Measurements from ENCODE around the gene OR10A2. TPM values are rescaled to one million over a fixed set of nuclear protein-coding genes. Genes with fewer than 3 reads are reported as not detected.
"Not testable (repeated sequence)": the region's sequence is repeated elsewhere in the genome, so short reads cannot be mapped to it uniquely, and the experiment has no call there.

Gene OR10A2
- total RNA-seq, 4 donors from 2014 or later = not detected

DNA sequence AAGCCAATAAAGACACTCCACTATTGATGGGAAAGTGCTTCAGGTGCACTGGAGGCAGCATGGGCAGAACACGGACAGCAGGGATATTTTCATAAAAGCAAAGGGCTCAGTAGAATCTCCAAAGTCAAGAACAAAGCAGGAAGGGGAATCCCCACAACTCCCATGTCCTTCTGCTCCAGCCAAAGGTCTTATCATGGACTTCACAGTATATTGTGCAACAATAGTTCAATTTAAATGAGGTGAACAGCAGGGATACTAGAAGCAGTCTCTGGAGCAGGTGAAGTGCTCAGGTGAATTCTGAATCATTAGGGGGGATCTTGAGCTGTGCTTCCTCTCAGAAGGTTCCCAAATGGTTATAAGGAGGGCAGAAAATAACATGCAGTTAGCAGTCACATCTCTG lies 36.1 kb downstream of the OR10A2 start:
- DNase-seq (ENCODE audit: low spot score) (no peak), ATAC-seq (ENCODE audit: low FRiP score) (no peak)
- no peak for TF ChIP-seq CTCF (IDR thresholded peaks at IDR 0.05)

- ATAC-seq (ENCODE audit: low FRiP score) = no peak
- TF ChIP-seq CTCF (IDR thresholded peaks at IDR 0.05) = no peak
- DNase-seq (ENCODE audit: low spot score) = no peak
Observed at GRCh38 chr11:6900327-6900999, 37.6 kb downstream of the OR10A2 start.

GRCh38 chr11:6904804-6905203 lies 41.9 kb downstream of the OR10A2 start:
- not testable (repeated sequence) for DNase-seq (ENCODE audit: low spot score); ATAC-seq (ENCODE audit: low FRiP score)

- DNase-seq (ENCODE audit: low spot score) (no peak), ATAC-seq (ENCODE audit: low FRiP score) (no peak)
- TF ChIP-seq CTCF (IDR thresholded peaks at IDR 0.05) = no peak
Observed at GRCh38 chr11:6911378-6911777, 48.5 kb downstream of the OR10A2 start.

GRCh38 chr11:6911948-6912347 lies 49.1 kb downstream of the OR10A2 start:
- TF ChIP-seq CTCF (IDR thresholded peaks at IDR 0.05) = no peak
- ATAC-seq (ENCODE audit: low FRiP score) = peak; percentile 75

DNA sequence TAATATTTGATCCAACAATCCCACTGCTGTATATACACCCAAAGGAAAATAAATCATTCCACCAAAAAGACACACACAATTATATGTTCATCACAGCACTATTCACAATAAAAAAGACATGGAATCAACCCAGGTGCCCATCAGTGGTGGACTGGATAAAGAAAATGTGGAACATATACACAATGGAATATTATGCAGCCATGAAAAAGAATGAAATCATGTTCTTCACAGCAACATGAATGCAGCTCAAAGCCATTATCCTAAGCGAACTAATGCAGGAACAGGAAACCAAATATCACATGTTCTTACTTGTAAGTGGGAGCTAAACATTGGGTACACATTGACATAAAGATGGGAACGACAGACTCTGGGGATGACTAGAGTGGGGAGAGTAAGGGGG lies 56.8 kb downstream of the OR10A2 start:
- DNase-seq (ENCODE audit: low spot score) = no peak
- no peak for ATAC-seq (ENCODE audit: low FRiP score)
- TF ChIP-seq CTCF (IDR thresholded peaks at IDR 0.05) = no peak

More at GRCh38 chr11:6911948-6912347, 49.1 kb downstream of the OR10A2 start:
- no peak for DNase-seq (ENCODE audit: low spot score)

GRCh38 chr11:6920702-6921101 lies 57.8 kb downstream of the OR10A2 start, which contains the start of gene OR2D3:
OR2D3 (plus strand) TSS chr11:6921002; CDS start chr11:6921002, 0 bp downstream.
- DNase-seq (ENCODE audit: low spot score) = no peak
- no peak for TF ChIP-seq CTCF (IDR thresholded peaks at IDR 0.05)
- ATAC-seq (ENCODE audit: low FRiP score) = no peak

Other genes starting within 250 kb of the OR10A2 start
- gene TPP1, start 243.6 kb upstream of the OR10A2 start, total RNA-seq = 10 to 100 TPM; 73.8 to 95.0 (median 83.9) TPM
- gene DCHS1, start 207.2 kb upstream of the OR10A2 start, total RNA-seq = 10 to 100 TPM; 12.6 to 26.3 (median 19.4) TPM
- 10 to 100 TPM; 20.0 to 31.6 (median 29.0) TPM for gene MRPL17, start 179.7 kb upstream of the OR10A2 start, total RNA-seq
- not detected for gene OR2AG2, start 91.1 kb upstream of the OR10A2 start, total RNA-seq
- not detected for gene OR2AG1, start 80.0 kb upstream of the OR10A2 start, total RNA-seq
- gene OR6A2, start 63.4 kb upstream of the OR10A2 start, total RNA-seq = under 1 TPM in 3 of 4 donors, not detected in 1; 0.13 to 0.47 (median 0.24) TPM
- not detected for gene OR10A5, start 17.4 kb upstream of the OR10A2 start, total RNA-seq
- gene OR10A4, start 13.6 kb downstream of the OR10A2 start, total RNA-seq = not detected
- gene OR2D2, start 29.4 kb downstream of the OR10A2 start, total RNA-seq = 1 to 10 TPM in 1 of 4 donors, not detected in 3; 1.1 TPM
- gene OR2D3, start 57.9 kb downstream of the OR10A2 start, total RNA-seq = not detected
- 1 to 10 TPM in 3 of 4 donors, under 1 TPM in 1; 0.36 to 2.9 (median 1.7) TPM for gene ZNF215, start 63.4 kb downstream of the OR10A2 start, total RNA-seq
- 1 to 10 TPM in 3 of 4 donors, not detected in 1; 1.4 to 2.0 (median 1.9) TPM for gene ZNF214, start 157.3 kb downstream of the OR10A2 start, total RNA-seq
- not detected for gene NLRP14, start 157.4 kb downstream of the OR10A2 start, total RNA-seq
- gene RBMXL2, start 225.9 kb downstream of the OR10A2 start, total RNA-seq = not detected